Panc1 (cell line): ENCODE data around the gene C9orf78. TPM values are rescaled to one million over a fixed set of nuclear protein-coding genes. Genes with fewer than 3 reads are reported as not detected.

Experiments used
- ATAC-seq: fragments of 200-7000 bp; cut with Tn5 transposase; 2 replicates; pipeline ENCODE4 v1.9.1; 2020; ENCODE audit warnings: mild to moderate bottlenecking, moderate library complexity
- BruUV-seq: library from RNA; stranded (reverse); fragments of 400-500 nt; replicated peaks from 2 replicates; lab custom pipeline; 2021; lab: Mats Ljungman, UMichigan
- CTCF ChIA-PET: fragments of 300-600 bp; sonication (Branson Sonifier 250); formaldehyde crosslinking; loops from one replicate; lab custom pipeline; 2022; ENCODE audit warnings: antibody characterized with exemption; lab: Charles Lee
- POLR2A ChIA-PET: fragments of 300-600 bp; sonication (Branson Sonifier 250); formaldehyde crosslinking; loops from one replicate; lab custom pipeline; 2022; ENCODE audit warnings: antibody characterized with exemption; lab: Charles Lee
- DNase-seq: peaks from one replicate; pipeline ENCODE4 v3.0.0-alpha.2; 2010; ENCODE audit warnings: low read depth, low spot score
- H3K27ac ChIP-seq: 2 replicates; pipeline ENCODE4 v1.5.1; 2011; ENCODE audit warnings: mild to moderate bottlenecking, low read length, inconsistent platforms
- H3K27me3 ChIP-seq: fragments of 200-500 bp; sonication (Bioruptor generic); 2 replicates; pipeline ENCODE4 v1.6.0; 2014; ENCODE audit warnings: low read length, inconsistent platforms; ENCODE audit not compliant: control insufficient read depth, insufficient read depth
- H3K36me3 ChIP-seq: fragments of 200-500 bp; sonication (Bioruptor generic); 2 replicates; pipeline ENCODE4 v1.5.1; 2014; ENCODE audit warnings: inconsistent platforms, mild to moderate bottlenecking, low read length, moderate library complexity; ENCODE audit not compliant: control insufficient read depth, insufficient read depth
- H3K4me1 ChIP-seq: 2 replicates; pipeline ENCODE4 v1.5.1; 2011; ENCODE audit warnings: inconsistent platforms, mild to moderate bottlenecking, low read length, moderate library complexity; ENCODE audit not compliant: control insufficient read depth, insufficient read depth
- H3K4me3 ChIP-seq, 2 experiments: 2 replicates each; pipeline ENCODE4 v1.5.1; 2011 to 2012; ENCODE audit warnings: low read depth in 2 of 2, low read length in 2 of 2, mild to moderate bottlenecking in 2 of 2, inconsistent platforms in 1 of 2, moderate library complexity in 1 of 2
- H3K9me3 ChIP-seq: fragments of 200-500 bp; sonication (Bioruptor generic); 2 replicates; pipeline ENCODE4 v1.5.1; 2014; ENCODE audit warnings: low read depth, mild to moderate bottlenecking, inconsistent platforms, low read length, moderate library complexity; ENCODE audit not compliant: control insufficient read depth, insufficient read depth
- POLR2AphosphoS5 ChIP-seq: IDR thresholded peaks from 2 replicates; pipeline ENCODE4 v1.6.1; 2012; ENCODE audit warnings: mild to moderate bottlenecking, low read depth, low read length, moderate library complexity
- REST ChIP-seq, 2 experiments: IDR thresholded peaks; 2 replicates each; pipeline ENCODE4 v1.6.1; 2011 to 2012; ENCODE audit warnings: low read depth in 2 of 2, control low read depth in 1 of 2, low read length in 1 of 2, mild to moderate bottlenecking in 1 of 2, moderate library complexity in 1 of 2; ENCODE audit not compliant: insufficient read depth in 1 of 2
- SIN3A ChIP-seq: IDR thresholded peaks from 2 replicates; pipeline ENCODE4 v1.6.1; 2012; ENCODE audit warnings: low read depth, mild to moderate bottlenecking, low read length, moderate library complexity, borderline replicate concordance; ENCODE audit not compliant: insufficient read depth
- TCF7L2 ChIP-seq: IDR thresholded peaks from 2 replicates; pipeline ENCODE4 v1.6.1; 2011; ENCODE audit warnings: mild to moderate bottlenecking, low read depth, low read length, inconsistent platforms
- in situ Hi-C: cut with HindIII; loops from 2 replicates; pipeline ENCODE4 v1.10.0; 2016; ENCODE audit warnings: low sequenced_read_pairs, low pct_unique_long_range_greater_than_20kb
- intact Hi-C: fragments of 100-400 bp; cut with micrococcal nuclease; formaldehyde crosslinking; loops from one replicate; pipeline ENCODE4 v1.10.0; 2022; ENCODE audit not compliant: unreplicated experiment
- total RNA-seq: library from RNA; stranded (reverse); gene quantifications from one replicate; pipeline ENCODE4 v1.2.1, GENCODE V29; 2021; ENCODE audit not compliant: unreplicated experiment
- TF ChIP-seq, protein P1 (sequence below): fragments of 450-650 bp; IDR thresholded peaks from 2 replicates; pipeline ENCODE4 v1.5.1; 2017; ENCODE audit warnings: mild to moderate bottlenecking

The C9orf78 gene
- total RNA-seq, 1 experiment from 2014 or later, result 33.6 TPM

GRCh38 chr9:129871046-129871445, 36.0 kb upstream of the C9orf78 start:
- CTCF ChIA-PET, result no interaction called here
- H3K27me3 ChIP-seq, result no peaks in the 10 kb centered on the region
- DNase-seq (no peak), ATAC-seq (no peak)
- intact Hi-C loops (no loop called here), in situ Hi-C loops (no loop called here)
- no peaks in the 10 kb centered on the region for H3K4me1 ChIP-seq
- H3K36me3 ChIP-seq, result no peaks in the 10 kb centered on the region
- TF ChIP-seq TCF7L2 (no peak), POLR2AphosphoS5 (no peak), SIN3A (no peak), REST (IDR thresholded peaks at IDR 0.05; ENCODE audit: insufficient read depth in 1 of 2, low read depth in 2 of 2, low read length in 1 of 2) (no peak)
- TF ChIP-seq, protein P1, sequence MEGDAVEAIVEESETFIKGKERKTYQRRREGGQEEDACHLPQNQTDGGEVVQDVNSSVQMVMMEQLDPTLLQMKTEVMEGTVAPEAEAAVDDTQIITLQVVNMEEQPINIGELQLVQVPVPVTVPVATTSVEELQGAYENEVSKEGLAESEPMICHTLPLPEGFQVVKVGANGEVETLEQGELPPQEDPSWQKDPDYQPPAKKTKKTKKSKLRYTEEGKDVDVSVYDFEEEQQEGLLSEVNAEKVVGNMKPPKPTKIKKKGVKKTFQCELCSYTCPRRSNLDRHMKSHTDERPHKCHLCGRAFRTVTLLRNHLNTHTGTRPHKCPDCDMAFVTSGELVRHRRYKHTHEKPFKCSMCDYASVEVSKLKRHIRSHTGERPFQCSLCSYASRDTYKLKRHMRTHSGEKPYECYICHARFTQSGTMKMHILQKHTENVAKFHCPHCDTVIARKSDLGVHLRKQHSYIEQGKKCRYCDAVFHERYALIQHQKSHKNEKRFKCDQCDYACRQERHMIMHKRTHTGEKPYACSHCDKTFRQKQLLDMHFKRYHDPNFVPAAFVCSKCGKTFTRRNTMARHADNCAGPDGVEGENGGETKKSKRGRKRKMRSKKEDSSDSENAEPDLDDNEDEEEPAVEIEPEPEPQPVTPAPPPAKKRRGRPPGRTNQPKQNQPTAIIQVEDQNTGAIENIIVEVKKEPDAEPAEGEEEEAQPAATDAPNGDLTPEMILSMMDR, result no peak
- H3K4me3 ChIP-seq, result no peak overlapping the region
- H3K9me3 ChIP-seq, result no peaks in the 10 kb centered on the region
- BruUV-seq, result no TSS peak
- POLR2A ChIA-PET, result no interaction called here
- no peak overlapping the region for H3K27ac ChIP-seq

- Histone ChIP-seq H3K27ac (no peak overlapping the region), H3K4me1 (no peaks in the 10 kb centered on the region), H3K36me3 (no peaks in the 10 kb centered on the region), H3K9me3 (no peaks in the 10 kb centered on the region), H3K27me3 (no peaks in the 10 kb centered on the region), H3K4me3 (no peak overlapping the region)
- no peak for ATAC-seq
- POLR2A ChIA-PET, result no interaction called here
- no TSS peak for BruUV-seq
- no peak for DNase-seq
- CTCF ChIA-PET, result no interaction called here
- no peak for TF ChIP-seq POLR2AphosphoS5
- no peak for TF ChIP-seq SIN3A
- no peak for TF ChIP-seq TCF7L2
- TF ChIP-seq, protein P1, result no peak
- TF ChIP-seq REST (IDR thresholded peaks at IDR 0.05; ENCODE audit: insufficient read depth in 1 of 2, low read depth in 2 of 2, low read length in 1 of 2), result no peak
- in situ Hi-C loops, result no loop called here
- intact Hi-C loops, result no loop called here
Observed at GRCh38 chr9:129869585-129870501, 34.8 kb upstream of the C9orf78 start.
